Keratinocyte (primary cell): ENCODE data around the gene AHCYL2. TPM values are rescaled to one million over a fixed set of nuclear protein-coding genes. Genes with fewer than 3 reads are reported as not detected.

Source experiments
- DNase-seq: peaks from one replicate; pipeline ENCODE4 v3.0.0-alpha.2; 2011; ENCODE audit warnings: low read depth, missing footprints, low spot score
- FAIRE-seq: peaks from 2 replicates; lab custom pipeline; 2011; peaks lifted over from hg19 to GRCh38; lab: Jason Lieb, UNC
- H2AFZ ChIP-seq: 2 replicates; pipeline ENCODE4 v1.6.0; 2012; ENCODE audit warnings: low read length, control low read depth, inconsistent platforms; ENCODE audit not compliant: control insufficient read depth
- H3K27ac ChIP-seq: 2 replicates; pipeline ENCODE4 v1.5.1; 2011; ENCODE audit warnings: low read length; ENCODE audit not compliant: control insufficient read depth, insufficient read depth
- H3K27me3 ChIP-seq: 3 replicates; pipeline ENCODE4 v1.6.0; 2011; ENCODE audit warnings: low read length; ENCODE audit not compliant: control insufficient read depth, insufficient read depth; ENCODE audit errors: extremely low read depth
- H3K36me3 ChIP-seq, 2 experiments: 2 replicates in 1 of 2; 3 replicates in 1 of 2; pipeline ENCODE4 v1.5.1; 2011; ENCODE audit warnings: low read length in 2 of 2, mild to moderate bottlenecking in 1 of 2; ENCODE audit not compliant: control insufficient read depth in 2 of 2, insufficient read depth in 2 of 2; ENCODE audit errors: extremely low read depth in 1 of 2
- H3K4me1 ChIP-seq: 3 replicates; pipeline ENCODE4 v1.5.1; 2011; ENCODE audit warnings: low read length; ENCODE audit not compliant: control insufficient read depth, insufficient read depth; ENCODE audit errors: extremely low read depth
- H3K4me2 ChIP-seq: 3 replicates; pipeline ENCODE4 v1.6.0; 2011; ENCODE audit warnings: low read depth, low read length; ENCODE audit not compliant: control insufficient read depth, insufficient read depth; ENCODE audit errors: extremely low read depth
- H3K4me3 ChIP-seq, 3 experiments: fragments of 200-600 bp in 1 of 3; sonication (generic) in 1 of 3; 2 replicates in 2 of 3; 3 replicates in 1 of 3; pipeline ENCODE4 v1.5.1; 2011 to 2016; ENCODE audit warnings: low read length in 3 of 3, mild to moderate bottlenecking in 3 of 3, control low read depth in 2 of 3, inconsistent platforms in 1 of 3, low read depth in 1 of 3, mixed read lengths in 1 of 3, mixed run types in 1 of 3, moderate library complexity in 1 of 3; ENCODE audit not compliant: control insufficient read depth in 2 of 3, insufficient read depth in 2 of 3; ENCODE audit errors: extremely low read depth in 1 of 3
- H3K79me2 ChIP-seq: 2 replicates; pipeline ENCODE4 v1.6.0; 2012; ENCODE audit warnings: low read length; ENCODE audit not compliant: control insufficient read depth, insufficient read depth
- H3K9ac ChIP-seq: 3 replicates; pipeline ENCODE4 v1.6.0; 2011; ENCODE audit warnings: low read length; ENCODE audit not compliant: control insufficient read depth, insufficient read depth; ENCODE audit errors: extremely low read depth
- H3K9me1 ChIP-seq: 3 replicates; pipeline ENCODE4 v1.6.0; 2011; ENCODE audit warnings: low read length; ENCODE audit not compliant: control insufficient read depth, insufficient read depth; ENCODE audit errors: extremely low read depth
- H3K9me3 ChIP-seq: 2 replicates; pipeline ENCODE4 v1.5.1; 2012; ENCODE audit warnings: low read depth, low read length; ENCODE audit not compliant: control insufficient read depth
- H4K20me1 ChIP-seq: 3 replicates; pipeline ENCODE4 v1.6.0; 2011; ENCODE audit warnings: low read length; ENCODE audit not compliant: control insufficient read depth, insufficient read depth; ENCODE audit errors: extremely low read depth
- EZH2 ChIP-seq: IDR thresholded peaks from one replicate; pipeline ENCODE4 v1.6.1; 2012; ENCODE audit warnings: inconsistent platforms, mild to moderate bottlenecking, low read length, moderate library complexity
- dilution Hi-C: fragments of 300-500 bp; cut with MboI; formaldehyde crosslinking; loops from one replicate; pipeline ENCODE4 v1.7.0; 2020; ENCODE audit warnings: low sequenced_read_pairs; ENCODE audit not compliant: extremely low pct_ligation_motif_present
- polyA plus RNA-seq, 5 experiments: library from polyadenylated mRNA; depleted of rRNA in 3 of 5; stranded (reverse) in 3 of 5; stranded (forward) in 1 of 5; unstranded in 1 of 5; fragments of >200 nt; gene quantifications; 1 replicate in 1 of 5; 2 replicates in 3 of 5; 3 replicates in 1 of 5; pipeline versions ENCODE4 v1.2.1 to v1.2.3, GENCODE V29; 2011 to 2012; ENCODE audit warnings: missing spikeins in 2 of 5, low read depth in 1 of 5, low replicate concordance in 1 of 5
- TF ChIP-seq, protein P1 (sequence below), 3 experiments: IDR thresholded peaks in 1 of 3; conservative IDR thresholded peaks in 1 of 3; optimal IDR thresholded peaks in 1 of 3; 2 replicates in 2 of 3; 3 replicates in 1 of 3; pipeline versions ENCODE3 to v1.5.1; 2011; ENCODE audit warnings: low read length in 3 of 3, mild to moderate bottlenecking in 3 of 3, moderate library complexity in 2 of 3, control low read depth in 1 of 3, inconsistent platforms in 1 of 3; ENCODE audit not compliant: insufficient read depth in 2 of 3; ENCODE audit errors: extremely low read depth in 1 of 3

AHCYL2 gene
- polyA plus RNA-seq, 1 donor (not counting 4 experiments of a cell fraction or from before 2014, with no cell fraction given), result 32.8 TPM

GRCh38 chr7:129191272-129191671, 33.6 kb upstream of the AHCYL2 start:
- Histone ChIP-seq H3K27ac (no peak overlapping the region), H3K4me1 (peaks cover 4% of the 10 kb centered on the region), H2AFZ (no peak overlapping the region), H3K9me1 (no peaks in the 10 kb centered on the region), H3K4me3 (no peak overlapping the region), H3K79me2 (no peaks in the 10 kb centered on the region), H3K27me3 (no peaks in the 10 kb centered on the region), H3K9ac (no peak overlapping the region), H3K9me3 (no peaks in the 10 kb centered on the region), H3K4me2 (no peak overlapping the region), H3K36me3 (no peaks in the 10 kb centered on the region), H4K20me1 (no peaks in the 10 kb centered on the region)
- dilution Hi-C loops, result no loop called here
- FAIRE-seq (no peak), DNase-seq (no peak)
- TF ChIP-seq, protein P1, sequence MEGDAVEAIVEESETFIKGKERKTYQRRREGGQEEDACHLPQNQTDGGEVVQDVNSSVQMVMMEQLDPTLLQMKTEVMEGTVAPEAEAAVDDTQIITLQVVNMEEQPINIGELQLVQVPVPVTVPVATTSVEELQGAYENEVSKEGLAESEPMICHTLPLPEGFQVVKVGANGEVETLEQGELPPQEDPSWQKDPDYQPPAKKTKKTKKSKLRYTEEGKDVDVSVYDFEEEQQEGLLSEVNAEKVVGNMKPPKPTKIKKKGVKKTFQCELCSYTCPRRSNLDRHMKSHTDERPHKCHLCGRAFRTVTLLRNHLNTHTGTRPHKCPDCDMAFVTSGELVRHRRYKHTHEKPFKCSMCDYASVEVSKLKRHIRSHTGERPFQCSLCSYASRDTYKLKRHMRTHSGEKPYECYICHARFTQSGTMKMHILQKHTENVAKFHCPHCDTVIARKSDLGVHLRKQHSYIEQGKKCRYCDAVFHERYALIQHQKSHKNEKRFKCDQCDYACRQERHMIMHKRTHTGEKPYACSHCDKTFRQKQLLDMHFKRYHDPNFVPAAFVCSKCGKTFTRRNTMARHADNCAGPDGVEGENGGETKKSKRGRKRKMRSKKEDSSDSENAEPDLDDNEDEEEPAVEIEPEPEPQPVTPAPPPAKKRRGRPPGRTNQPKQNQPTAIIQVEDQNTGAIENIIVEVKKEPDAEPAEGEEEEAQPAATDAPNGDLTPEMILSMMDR (optimal IDR thresholded peaks at IDR 0.05 in 1 of 3, IDR thresholded peaks at IDR 0.05 in 1 of 3, conservative IDR thresholded peaks at IDR 0.05 in 1 of 3; ENCODE audit: extremely low read depth in 1 of 3, insufficient read depth in 2 of 3, low read length in 3 of 3), result no peak
- TF ChIP-seq EZH2, result no peak

DNA sequence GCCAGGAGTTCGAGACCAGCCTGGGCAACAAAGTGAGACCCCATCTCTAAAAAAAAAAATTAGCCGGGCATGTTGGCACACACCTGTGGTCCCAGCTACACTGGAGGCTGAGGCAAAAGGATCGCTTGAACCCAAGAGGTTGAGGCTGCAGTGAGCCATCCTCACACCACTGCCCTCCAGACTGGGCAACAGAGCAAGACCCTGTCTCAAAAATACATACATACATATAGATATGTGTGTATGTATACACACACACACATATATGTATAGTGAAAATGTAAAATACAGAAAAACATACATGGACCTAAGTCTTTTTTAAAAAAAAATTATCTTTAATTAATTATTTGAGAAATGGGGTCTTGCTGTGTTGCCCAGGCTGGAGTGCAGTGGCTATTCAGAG, 30.9 kb upstream of the AHCYL2 start:
- no peaks in the 10 kb centered on the region for H3K79me2 ChIP-seq
- no peak overlapping the region for H3K27ac ChIP-seq
- H3K27me3 ChIP-seq, result no peaks in the 10 kb centered on the region
- no peak overlapping the region for H3K4me2 ChIP-seq
- FAIRE-seq, result no peak
- H3K4me1 ChIP-seq, result peaks cover 4% of the 10 kb centered on the region
- no peak overlapping the region for H2AFZ ChIP-seq
- H3K9ac ChIP-seq, result no peak overlapping the region
- H3K9me3 ChIP-seq, result no peaks in the 10 kb centered on the region
- H3K4me3 ChIP-seq, result no peak overlapping the region
- no peaks in the 10 kb centered on the region for H3K36me3 ChIP-seq
- no peaks in the 10 kb centered on the region for H4K20me1 ChIP-seq
- no peaks in the 10 kb centered on the region for H3K9me1 ChIP-seq
- no peak for DNase-seq
- dilution Hi-C loops, result no loop called here
- TF ChIP-seq, protein P1 (optimal IDR thresholded peaks at IDR 0.05 in 1 of 3, IDR thresholded peaks at IDR 0.05 in 1 of 3, conservative IDR thresholded peaks at IDR 0.05 in 1 of 3; ENCODE audit: extremely low read depth in 1 of 3, insufficient read depth in 2 of 3, low read length in 3 of 3), result no peak
- no peak for TF ChIP-seq EZH2
